Panc1 (cell line): ENCODE results near the gene ISM1. TPM values are rescaled to one million over a fixed set of nuclear protein-coding genes. Genes with fewer than 3 reads are reported as not detected.

Experiments
- ATAC-seq: fragments of 200-7000 bp; cut with Tn5 transposase; 2 replicates; pipeline ENCODE4 v1.9.1; 2020; ENCODE audit warnings: mild to moderate bottlenecking, moderate library complexity
- BruUV-seq: library from RNA; stranded (reverse); fragments of 400-500 nt; replicated peaks from 2 replicates; lab custom pipeline; 2021; lab: Mats Ljungman, UMichigan
- CTCF ChIA-PET: fragments of 300-600 bp; sonication (Branson Sonifier 250); formaldehyde crosslinking; loops from one replicate; lab custom pipeline; 2022; ENCODE audit warnings: antibody characterized with exemption; lab: Charles Lee
- POLR2A ChIA-PET: fragments of 300-600 bp; sonication (Branson Sonifier 250); formaldehyde crosslinking; loops from one replicate; lab custom pipeline; 2022; ENCODE audit warnings: antibody characterized with exemption; lab: Charles Lee
- DNase-seq: peaks from one replicate; pipeline ENCODE4 v3.0.0-alpha.2; 2010; ENCODE audit warnings: low read depth, low spot score
- H3K27ac ChIP-seq: 2 replicates; pipeline ENCODE4 v1.5.1; 2011; ENCODE audit warnings: mild to moderate bottlenecking, low read length, inconsistent platforms
- H3K27me3 ChIP-seq: fragments of 200-500 bp; sonication (Bioruptor generic); 2 replicates; pipeline ENCODE4 v1.6.0; 2014; ENCODE audit warnings: low read length, inconsistent platforms; ENCODE audit not compliant: control insufficient read depth, insufficient read depth
- H3K36me3 ChIP-seq: fragments of 200-500 bp; sonication (Bioruptor generic); 2 replicates; pipeline ENCODE4 v1.5.1; 2014; ENCODE audit warnings: inconsistent platforms, mild to moderate bottlenecking, low read length, moderate library complexity; ENCODE audit not compliant: control insufficient read depth, insufficient read depth
- H3K4me1 ChIP-seq: 2 replicates; pipeline ENCODE4 v1.5.1; 2011; ENCODE audit warnings: inconsistent platforms, mild to moderate bottlenecking, low read length, moderate library complexity; ENCODE audit not compliant: control insufficient read depth, insufficient read depth
- H3K4me3 ChIP-seq, 2 experiments: 2 replicates each; pipeline ENCODE4 v1.5.1; 2011 to 2012; ENCODE audit warnings: low read depth in 2 of 2, low read length in 2 of 2, mild to moderate bottlenecking in 2 of 2, inconsistent platforms in 1 of 2, moderate library complexity in 1 of 2
- H3K9me3 ChIP-seq: fragments of 200-500 bp; sonication (Bioruptor generic); 2 replicates; pipeline ENCODE4 v1.5.1; 2014; ENCODE audit warnings: low read depth, mild to moderate bottlenecking, inconsistent platforms, low read length, moderate library complexity; ENCODE audit not compliant: control insufficient read depth, insufficient read depth
- POLR2AphosphoS5 ChIP-seq: IDR thresholded peaks from 2 replicates; pipeline ENCODE4 v1.6.1; 2012; ENCODE audit warnings: mild to moderate bottlenecking, low read depth, low read length, moderate library complexity
- SIN3A ChIP-seq: IDR thresholded peaks from 2 replicates; pipeline ENCODE4 v1.6.1; 2012; ENCODE audit warnings: low read depth, mild to moderate bottlenecking, low read length, moderate library complexity, borderline replicate concordance; ENCODE audit not compliant: insufficient read depth
- TCF7L2 ChIP-seq: IDR thresholded peaks from 2 replicates; pipeline ENCODE4 v1.6.1; 2011; ENCODE audit warnings: mild to moderate bottlenecking, low read depth, low read length, inconsistent platforms
- in situ Hi-C: cut with HindIII; loops from 2 replicates; pipeline ENCODE4 v1.10.0; 2016; ENCODE audit warnings: low sequenced_read_pairs, low pct_unique_long_range_greater_than_20kb
- intact Hi-C: fragments of 100-400 bp; cut with micrococcal nuclease; formaldehyde crosslinking; loops from one replicate; pipeline ENCODE4 v1.10.0; 2022; ENCODE audit not compliant: unreplicated experiment
- total RNA-seq: library from RNA; stranded (reverse); gene quantifications from one replicate; pipeline ENCODE4 v1.2.1, GENCODE V29; 2021; ENCODE audit not compliant: unreplicated experiment
- TF ChIP-seq, protein P1 (sequence below): fragments of 450-650 bp; IDR thresholded peaks from 2 replicates; pipeline ENCODE4 v1.5.1; 2017; ENCODE audit warnings: mild to moderate bottlenecking
- TF ChIP-seq, protein P2 (sequence below), 2 experiments: IDR thresholded peaks; 2 replicates each; pipeline ENCODE4 v1.6.1; 2011 to 2012; ENCODE audit warnings: low read depth in 2 of 2, control low read depth in 1 of 2, low read length in 1 of 2, mild to moderate bottlenecking in 1 of 2, moderate library complexity in 1 of 2; ENCODE audit not compliant: insufficient read depth in 1 of 2

ISM1 gene
- total RNA-seq, 1 experiment from 2014 or later, result not detected

DNA sequence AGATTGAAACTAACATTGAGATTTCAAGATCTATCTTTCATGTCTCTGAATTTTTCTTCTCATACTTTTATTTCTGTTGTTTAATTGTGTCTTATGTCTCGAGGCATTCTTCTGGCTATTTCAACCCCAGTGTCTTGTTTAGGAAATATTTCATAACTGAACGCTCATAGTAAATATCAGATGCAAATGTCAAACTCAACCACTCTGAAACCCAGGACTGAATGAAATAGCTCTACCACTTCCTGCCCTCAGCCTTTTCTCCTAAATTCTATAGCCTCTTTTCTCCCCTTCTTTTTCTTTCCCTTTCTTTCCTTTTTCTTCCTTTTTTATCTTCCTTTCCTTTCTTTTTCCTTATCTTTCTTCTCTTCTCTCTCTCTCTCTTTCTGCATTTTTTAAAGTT lies 7.7 kb downstream of the ISM1 start:
- ChIA-PET POLR2A (no interaction called here), CTCF (no interaction called here)
- intact Hi-C loops (no loop called here), in situ Hi-C loops (no loop called here)
- Histone ChIP-seq H3K4me1 (no peaks in the 10 kb centered on the region), H3K27ac (no peak overlapping the region), H3K36me3 (no peaks in the 10 kb centered on the region), H3K27me3 (peaks cover 13% of the 10 kb centered on the region), H3K9me3 (no peaks in the 10 kb centered on the region), H3K4me3 (no peak overlapping the region)
- DNase-seq, result no peak
- TF ChIP-seq POLR2AphosphoS5 (no peak), SIN3A (no peak), TCF7L2 (no peak)
- TF ChIP-seq, protein P1, sequence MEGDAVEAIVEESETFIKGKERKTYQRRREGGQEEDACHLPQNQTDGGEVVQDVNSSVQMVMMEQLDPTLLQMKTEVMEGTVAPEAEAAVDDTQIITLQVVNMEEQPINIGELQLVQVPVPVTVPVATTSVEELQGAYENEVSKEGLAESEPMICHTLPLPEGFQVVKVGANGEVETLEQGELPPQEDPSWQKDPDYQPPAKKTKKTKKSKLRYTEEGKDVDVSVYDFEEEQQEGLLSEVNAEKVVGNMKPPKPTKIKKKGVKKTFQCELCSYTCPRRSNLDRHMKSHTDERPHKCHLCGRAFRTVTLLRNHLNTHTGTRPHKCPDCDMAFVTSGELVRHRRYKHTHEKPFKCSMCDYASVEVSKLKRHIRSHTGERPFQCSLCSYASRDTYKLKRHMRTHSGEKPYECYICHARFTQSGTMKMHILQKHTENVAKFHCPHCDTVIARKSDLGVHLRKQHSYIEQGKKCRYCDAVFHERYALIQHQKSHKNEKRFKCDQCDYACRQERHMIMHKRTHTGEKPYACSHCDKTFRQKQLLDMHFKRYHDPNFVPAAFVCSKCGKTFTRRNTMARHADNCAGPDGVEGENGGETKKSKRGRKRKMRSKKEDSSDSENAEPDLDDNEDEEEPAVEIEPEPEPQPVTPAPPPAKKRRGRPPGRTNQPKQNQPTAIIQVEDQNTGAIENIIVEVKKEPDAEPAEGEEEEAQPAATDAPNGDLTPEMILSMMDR, result no peak
- TF ChIP-seq, protein P2, sequence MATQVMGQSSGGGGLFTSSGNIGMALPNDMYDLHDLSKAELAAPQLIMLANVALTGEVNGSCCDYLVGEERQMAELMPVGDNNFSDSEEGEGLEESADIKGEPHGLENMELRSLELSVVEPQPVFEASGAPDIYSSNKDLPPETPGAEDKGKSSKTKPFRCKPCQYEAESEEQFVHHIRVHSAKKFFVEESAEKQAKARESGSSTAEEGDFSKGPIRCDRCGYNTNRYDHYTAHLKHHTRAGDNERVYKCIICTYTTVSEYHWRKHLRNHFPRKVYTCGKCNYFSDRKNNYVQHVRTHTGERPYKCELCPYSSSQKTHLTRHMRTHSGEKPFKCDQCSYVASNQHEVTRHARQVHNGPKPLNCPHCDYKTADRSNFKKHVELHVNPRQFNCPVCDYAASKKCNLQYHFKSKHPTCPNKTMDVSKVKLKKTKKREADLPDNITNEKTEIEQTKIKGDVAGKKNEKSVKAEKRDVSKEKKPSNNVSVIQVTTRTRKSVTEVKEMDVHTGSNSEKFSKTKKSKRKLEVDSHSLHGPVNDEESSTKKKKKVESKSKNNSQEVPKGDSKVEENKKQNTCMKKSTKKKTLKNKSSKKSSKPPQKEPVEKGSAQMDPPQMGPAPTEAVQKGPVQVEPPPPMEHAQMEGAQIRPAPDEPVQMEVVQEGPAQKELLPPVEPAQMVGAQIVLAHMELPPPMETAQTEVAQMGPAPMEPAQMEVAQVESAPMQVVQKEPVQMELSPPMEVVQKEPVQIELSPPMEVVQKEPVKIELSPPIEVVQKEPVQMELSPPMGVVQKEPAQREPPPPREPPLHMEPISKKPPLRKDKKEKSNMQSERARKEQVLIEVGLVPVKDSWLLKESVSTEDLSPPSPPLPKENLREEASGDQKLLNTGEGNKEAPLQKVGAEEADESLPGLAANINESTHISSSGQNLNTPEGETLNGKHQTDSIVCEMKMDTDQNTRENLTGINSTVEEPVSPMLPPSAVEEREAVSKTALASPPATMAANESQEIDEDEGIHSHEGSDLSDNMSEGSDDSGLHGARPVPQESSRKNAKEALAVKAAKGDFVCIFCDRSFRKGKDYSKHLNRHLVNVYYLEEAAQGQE (IDR thresholded peaks at IDR 0.05; ENCODE audit: insufficient read depth in 1 of 2, low read depth in 2 of 2, low read length in 1 of 2), result no peak
- ATAC-seq, result no peak
- no TSS peak for BruUV-seq

DNA sequence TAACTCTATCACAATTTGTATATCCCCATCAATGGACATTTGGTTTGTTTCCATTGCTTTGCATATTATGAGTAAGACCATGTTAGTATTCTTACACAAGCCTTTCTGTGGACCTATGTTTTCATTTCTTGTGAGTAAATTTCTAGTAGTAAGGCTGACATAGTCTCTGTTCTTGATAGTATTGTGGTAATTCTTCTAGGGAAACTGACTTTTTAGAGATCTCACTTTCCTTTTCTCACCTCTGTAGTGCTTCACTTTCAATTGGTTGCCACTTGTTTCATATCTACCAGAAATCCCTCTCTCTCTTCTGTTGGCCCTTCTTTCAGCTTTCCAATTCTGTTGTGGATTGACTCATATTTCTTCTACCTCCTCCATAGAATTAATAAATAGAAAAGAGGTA lies 8.5 kb downstream of the ISM1 start:
- intact Hi-C loops (no loop called here), in situ Hi-C loops (no loop called here)
- H3K27me3 ChIP-seq, result peaks cover 10% of the 10 kb centered on the region
- ChIA-PET CTCF (no interaction called here), POLR2A (no interaction called here)
- no peak for TF ChIP-seq SIN3A
- TF ChIP-seq, protein P1, result no peak
- TF ChIP-seq POLR2AphosphoS5, result no peak
- TF ChIP-seq, protein P2 (IDR thresholded peaks at IDR 0.05; ENCODE audit: insufficient read depth in 1 of 2, low read depth in 2 of 2, low read length in 1 of 2), result no peak
- no peak for TF ChIP-seq TCF7L2
- no peak overlapping the region for H3K27ac ChIP-seq
- no peaks in the 10 kb centered on the region for H3K36me3 ChIP-seq
- no TSS peak for BruUV-seq
- no peak for DNase-seq
- H3K9me3 ChIP-seq, result no peaks in the 10 kb centered on the region
- H3K4me3 ChIP-seq, result no peak overlapping the region
- H3K4me1 ChIP-seq, result no peaks in the 10 kb centered on the region
- no peak for ATAC-seq
